ENCODE measurements around the gene ZNF750. TPM values are rescaled to one million over a fixed set of nuclear protein-coding genes. Genes with fewer than 3 reads are reported as not detected.

ZNF750 gene
- total and polyA plus RNA-seq, 2 of the 13 experiments (the other 11 are each of a cell fraction or from before 2014, with no cell fraction given), result not detected

DNA sequence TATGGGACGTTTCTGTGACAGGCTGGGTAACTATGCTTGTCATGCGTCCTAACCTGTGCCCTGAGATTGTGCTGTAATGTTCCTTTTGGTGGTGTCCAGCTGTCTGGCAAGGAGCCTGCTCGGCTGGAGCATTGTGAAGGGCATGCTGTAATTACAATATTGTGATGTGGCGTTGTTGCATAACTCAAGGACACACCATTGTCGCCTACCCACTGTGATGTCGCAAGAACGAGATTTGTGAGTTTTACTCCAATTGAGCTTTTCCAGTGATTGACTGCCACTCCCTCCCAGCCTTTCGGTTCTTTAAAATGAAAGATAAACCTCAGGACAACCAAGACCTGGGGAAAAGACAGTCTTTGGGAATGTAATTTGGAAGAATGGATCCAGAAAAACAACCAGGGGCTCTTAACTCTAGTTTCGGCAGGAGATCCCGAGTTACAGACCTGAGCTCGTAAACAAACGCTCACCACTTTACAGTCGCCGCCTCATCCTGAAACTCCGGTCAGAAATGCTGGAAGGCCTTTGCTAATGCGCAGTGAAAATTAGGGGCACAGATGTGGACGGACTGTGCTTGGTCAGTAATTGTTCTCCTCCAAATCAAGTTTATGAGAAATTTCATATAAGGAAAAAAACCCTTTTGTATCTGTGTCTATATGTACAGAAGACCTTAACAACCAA is 1.3 kb downstream of the ZNF750 start (continued):
- TF ChIP-seq, protein P1, sequence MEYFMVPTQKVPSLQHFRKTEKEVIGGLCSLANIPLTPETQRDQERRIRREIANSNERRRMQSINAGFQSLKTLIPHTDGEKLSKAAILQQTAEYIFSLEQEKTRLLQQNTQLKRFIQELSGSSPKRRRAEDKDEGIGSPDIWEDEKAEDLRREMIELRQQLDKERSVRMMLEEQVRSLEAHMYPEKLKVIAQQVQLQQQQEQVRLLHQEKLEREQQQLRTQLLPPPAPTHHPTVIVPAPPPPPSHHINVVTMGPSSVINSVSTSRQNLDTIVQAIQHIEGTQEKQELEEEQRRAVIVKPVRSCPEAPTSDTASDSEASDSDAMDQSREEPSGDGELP (IDR thresholded peaks at IDR 0.05; ENCODE audit: borderline replicate concordance, low read depth), result peak; percentile 69; the same call in 1 of the 2 replicates
- TF ChIP-seq ZNF225 (CRISPR knock-in tag; IDR thresholded peaks at IDR 0.05) (no peak), ZNF230 (CRISPR knock-in tag; IDR thresholded peaks at IDR 0.05) (0 out of 2 replicates have a peak, but pooled peaks have one; percentile 53), ZBTB7B (CRISPR knock-in tag; IDR thresholded peaks at IDR 0.05) (no peak), SIX4 (CRISPR knock-in tag; IDR thresholded peaks at IDR 0.05) (0 out of 2 replicates have a peak, but pooled peaks have one; percentile 58), ZMYM4 (CRISPR knock-in tag; IDR thresholded peaks at IDR 0.05) (peak; percentile 77), ZNF24 (IDR thresholded peaks at IDR 0.05) (no peak), CBX5 (CRISPR knock-in tag; IDR thresholded peaks at IDR 0.05; ENCODE audit: borderline replicate concordance) (peak; percentile 65; the same call in 1 of the 2 replicates), SUZ12 (IDR thresholded peaks at IDR 0.05; ENCODE audit: low read depth, low read length) (no peak), ZNF563 (CRISPR knock-in tag; IDR thresholded peaks at IDR 0.05) (no peak), SCMH1 (CRISPR knock-in tag; IDR thresholded peaks at IDR 0.05; ENCODE audit: borderline replicate concordance) (no peak), KDM4B (CRISPR knock-in tag; IDR thresholded peaks at IDR 0.05) (peak; percentile 90), YY1 (IDR thresholded peaks at IDR 0.05; ENCODE audit: insufficient read depth, insufficient replicate concordance, low read depth, low read length) (no peak), SOX5 (CRISPR knock-in tag; IDR thresholded peaks at IDR 0.05; ENCODE audit: borderline replicate concordance) (peak; percentile 98), FOXM1 (CRISPR knock-in tag; IDR thresholded peaks at IDR 0.05) (no peak), SAFB2 (CRISPR knock-in tag; IDR thresholded peaks at IDR 0.05; ENCODE audit: borderline replicate concordance, low read depth) (no peak), HIVEP1 (CRISPR knock-in tag; IDR thresholded peaks at IDR 0.05) (0 out of 2 replicates have a peak, but pooled peaks have one; percentile 10), HNRNPUL1 (IDR thresholded peaks at IDR 0.05; ENCODE audit: low read depth, low read length) (no peak)
- TF ChIP-seq, protein P2, sequence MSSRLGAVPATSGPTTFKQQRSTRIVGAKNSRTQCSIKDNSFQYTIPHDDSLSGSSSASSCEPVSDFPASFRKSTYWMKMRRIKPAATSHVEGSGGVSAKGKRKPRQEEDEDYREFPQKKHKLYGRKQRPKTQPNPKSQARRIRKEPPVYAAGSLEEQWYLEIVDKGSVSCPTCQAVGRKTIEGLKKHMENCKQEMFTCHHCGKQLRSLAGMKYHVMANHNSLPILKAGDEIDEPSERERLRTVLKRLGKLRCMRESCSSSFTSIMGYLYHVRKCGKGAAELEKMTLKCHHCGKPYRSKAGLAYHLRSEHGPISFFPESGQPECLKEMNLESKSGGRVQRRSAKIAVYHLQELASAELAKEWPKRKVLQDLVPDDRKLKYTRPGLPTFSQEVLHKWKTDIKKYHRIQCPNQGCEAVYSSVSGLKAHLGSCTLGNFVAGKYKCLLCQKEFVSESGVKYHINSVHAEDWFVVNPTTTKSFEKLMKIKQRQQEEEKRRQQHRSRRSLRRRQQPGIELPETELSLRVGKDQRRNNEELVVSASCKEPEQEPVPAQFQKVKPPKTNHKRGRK (CRISPR knock-in tag; IDR thresholded peaks at IDR 0.05), result no peak
- TF ChIP-seq, protein P3, sequence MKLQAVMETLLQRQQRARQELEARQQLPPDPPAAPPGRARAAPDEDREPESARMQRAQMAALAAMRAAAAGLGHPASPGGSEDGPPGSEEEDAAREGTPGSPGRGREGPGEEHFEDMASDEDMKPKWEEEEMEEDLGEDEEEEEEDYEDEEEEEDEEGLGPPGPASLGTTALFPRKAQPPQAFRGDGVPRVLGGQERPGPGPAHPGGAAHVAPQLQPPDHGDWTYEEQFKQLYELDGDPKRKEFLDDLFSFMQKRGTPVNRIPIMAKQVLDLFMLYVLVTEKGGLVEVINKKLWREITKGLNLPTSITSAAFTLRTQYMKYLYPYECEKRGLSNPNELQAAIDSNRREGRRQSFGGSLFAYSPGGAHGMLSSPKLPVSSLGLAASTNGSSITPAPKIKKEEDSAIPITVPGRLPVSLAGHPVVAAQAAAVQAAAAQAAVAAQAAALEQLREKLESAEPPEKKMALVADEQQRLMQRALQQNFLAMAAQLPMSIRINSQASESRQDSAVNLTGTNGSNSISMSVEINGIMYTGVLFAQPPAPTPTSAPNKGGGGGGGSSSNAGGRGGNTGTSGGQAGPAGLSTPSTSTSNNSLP (IDR thresholded peaks at IDR 0.05; ENCODE audit: low read depth, low read length), result peak; percentile 89
- TF ChIP-seq, protein P4, sequence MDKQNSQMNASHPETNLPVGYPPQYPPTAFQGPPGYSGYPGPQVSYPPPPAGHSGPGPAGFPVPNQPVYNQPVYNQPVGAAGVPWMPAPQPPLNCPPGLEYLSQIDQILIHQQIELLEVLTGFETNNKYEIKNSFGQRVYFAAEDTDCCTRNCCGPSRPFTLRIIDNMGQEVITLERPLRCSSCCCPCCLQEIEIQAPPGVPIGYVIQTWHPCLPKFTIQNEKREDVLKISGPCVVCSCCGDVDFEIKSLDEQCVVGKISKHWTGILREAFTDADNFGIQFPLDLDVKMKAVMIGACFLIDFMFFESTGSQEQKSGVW (CRISPR knock-in tag; IDR thresholded peaks at IDR 0.05; ENCODE audit: borderline replicate concordance), result no peak
- TF ChIP-seq, protein P5, sequence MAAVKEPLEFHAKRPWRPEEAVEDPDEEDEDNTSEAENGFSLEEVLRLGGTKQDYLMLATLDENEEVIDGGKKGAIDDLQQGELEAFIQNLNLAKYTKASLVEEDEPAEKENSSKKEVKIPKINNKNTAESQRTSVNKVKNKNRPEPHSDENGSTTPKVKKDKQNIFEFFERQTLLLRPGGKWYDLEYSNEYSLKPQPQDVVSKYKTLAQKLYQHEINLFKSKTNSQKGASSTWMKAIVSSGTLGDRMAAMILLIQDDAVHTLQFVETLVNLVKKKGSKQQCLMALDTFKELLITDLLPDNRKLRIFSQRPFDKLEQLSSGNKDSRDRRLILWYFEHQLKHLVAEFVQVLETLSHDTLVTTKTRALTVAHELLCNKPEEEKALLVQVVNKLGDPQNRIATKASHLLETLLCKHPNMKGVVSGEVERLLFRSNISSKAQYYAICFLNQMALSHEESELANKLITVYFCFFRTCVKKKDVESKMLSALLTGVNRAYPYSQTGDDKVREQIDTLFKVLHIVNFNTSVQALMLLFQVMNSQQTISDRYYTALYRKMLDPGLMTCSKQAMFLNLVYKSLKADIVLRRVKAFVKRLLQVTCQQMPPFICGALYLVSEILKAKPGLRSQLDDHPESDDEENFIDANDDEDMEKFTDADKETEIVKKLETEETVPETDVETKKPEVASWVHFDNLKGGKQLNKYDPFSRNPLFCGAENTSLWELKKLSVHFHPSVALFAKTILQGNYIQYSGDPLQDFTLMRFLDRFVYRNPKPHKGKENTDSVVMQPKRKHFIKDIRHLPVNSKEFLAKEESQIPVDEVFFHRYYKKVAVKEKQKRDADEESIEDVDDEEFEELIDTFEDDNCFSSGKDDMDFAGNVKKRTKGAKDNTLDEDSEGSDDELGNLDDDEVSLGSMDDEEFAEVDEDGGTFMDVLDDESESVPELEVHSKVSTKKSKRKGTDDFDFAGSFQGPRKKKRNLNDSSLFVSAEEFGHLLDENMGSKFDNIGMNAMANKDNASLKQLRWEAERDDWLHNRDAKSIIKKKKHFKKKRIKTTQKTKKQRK (IDR thresholded peaks at IDR 0.05; ENCODE audit: low read length), result no peak
